Stimulated activated CD4-positive, alpha-beta T cell treated with anti-CD3 and anti-CD28 coated beads, TNF-alpha, amount 100 ng/mL, for 1 hour (primary cell): Measurements from ENCODE around the gene A2M.

Source experiments
- DNase-seq, 3 donors: peaks; one replicate each; pipeline ENCODE4 v3.0.0-alpha.2; 2020; ENCODE audit warnings: low read depth in 3 of 3, low spot score in 1 of 3

Gene A2M

GRCh38 chr12:9099552-9100190 is 16.0 kb downstream of the A2M start:
- DNase-seq, result no peak

- DNase-seq, result no peak
These were observed 17.2 kb downstream of the A2M start for GRCh38 chr12:9098463-9099026.

- DNase-seq, result no peak
These were observed 17.6 kb downstream of the A2M start for GRCh38 chr12:9098115-9098452.

DNA sequence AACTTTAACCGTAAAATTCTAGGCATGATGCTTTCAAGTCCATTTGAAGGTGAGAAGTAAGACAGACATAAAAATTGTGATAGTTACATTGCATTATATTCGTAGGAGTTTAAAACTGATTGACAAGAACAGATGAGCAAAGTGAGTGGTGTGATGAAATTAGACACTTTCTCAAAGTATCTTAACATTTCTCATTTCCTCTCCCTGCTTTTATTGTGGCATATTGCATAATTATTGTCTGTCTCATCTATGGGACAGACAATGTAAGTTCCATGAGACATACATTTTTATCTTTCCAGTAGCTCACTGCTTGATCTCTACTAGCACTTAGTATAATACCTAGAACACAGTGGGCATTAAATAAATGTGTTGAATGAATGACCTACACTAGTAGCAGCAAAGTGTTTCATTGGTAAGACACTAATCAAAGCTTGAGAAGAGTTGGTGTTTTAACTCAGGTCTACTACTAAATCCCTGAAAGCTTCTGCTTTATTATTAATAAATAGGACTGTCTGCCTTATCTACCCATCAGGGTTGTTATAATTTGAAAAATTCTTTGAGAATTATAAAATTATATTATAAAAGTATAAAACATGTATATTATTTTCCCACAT is 19.0 kb downstream of the A2M start:
- DNase-seq, result no peak

DNA sequence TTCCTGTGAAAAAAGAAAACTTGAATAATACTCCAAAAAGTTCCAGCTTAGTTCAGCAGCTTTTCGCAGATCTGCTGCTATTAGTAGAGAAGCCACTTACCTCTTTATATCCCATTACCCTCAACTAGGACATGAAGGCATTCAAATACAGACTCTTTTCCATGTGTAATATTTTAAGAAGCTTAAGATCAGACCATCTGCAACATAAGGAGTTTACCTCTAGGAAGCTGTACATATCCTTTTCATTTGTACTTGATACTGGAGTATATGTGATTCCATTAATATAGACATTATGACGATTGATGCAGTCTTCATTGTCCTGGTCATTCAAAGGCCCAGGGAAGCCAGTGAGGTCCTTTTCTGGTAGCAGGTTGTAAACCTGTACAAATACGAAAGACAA is 20.4 kb downstream of the A2M start:
- no peak for DNase-seq

DNA sequence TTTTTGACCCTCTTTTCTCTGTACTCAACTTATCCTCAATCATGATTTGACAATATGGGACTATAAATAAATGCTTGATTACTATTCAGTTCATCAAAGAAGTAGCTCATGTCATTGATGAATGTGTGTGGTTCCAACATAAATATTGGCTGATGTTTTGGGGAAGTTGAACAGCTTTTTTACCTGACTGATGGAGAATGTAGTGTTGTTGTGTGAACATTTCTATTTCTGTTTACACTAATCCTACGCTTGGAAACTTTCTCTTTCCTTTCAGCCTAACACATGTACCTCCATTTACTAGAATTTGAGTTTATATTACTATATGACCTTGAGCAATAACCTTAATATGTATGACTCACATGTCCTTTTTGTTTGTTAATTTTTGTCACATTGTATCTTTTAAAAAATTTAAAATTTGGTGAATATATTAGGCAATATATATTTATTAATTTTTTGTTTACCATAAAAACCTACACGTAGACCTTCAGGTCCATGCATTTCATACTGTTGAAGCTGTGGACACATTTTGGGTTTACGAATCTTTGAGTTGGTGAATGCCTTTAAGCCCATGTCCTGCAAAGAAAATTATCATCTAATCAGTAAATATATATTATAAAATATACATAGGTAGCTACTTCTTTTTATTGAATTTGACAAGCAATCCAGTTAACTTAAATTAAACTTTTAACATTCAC is 21.1 kb downstream of the A2M start:
- DNase-seq, result no peak

DNA sequence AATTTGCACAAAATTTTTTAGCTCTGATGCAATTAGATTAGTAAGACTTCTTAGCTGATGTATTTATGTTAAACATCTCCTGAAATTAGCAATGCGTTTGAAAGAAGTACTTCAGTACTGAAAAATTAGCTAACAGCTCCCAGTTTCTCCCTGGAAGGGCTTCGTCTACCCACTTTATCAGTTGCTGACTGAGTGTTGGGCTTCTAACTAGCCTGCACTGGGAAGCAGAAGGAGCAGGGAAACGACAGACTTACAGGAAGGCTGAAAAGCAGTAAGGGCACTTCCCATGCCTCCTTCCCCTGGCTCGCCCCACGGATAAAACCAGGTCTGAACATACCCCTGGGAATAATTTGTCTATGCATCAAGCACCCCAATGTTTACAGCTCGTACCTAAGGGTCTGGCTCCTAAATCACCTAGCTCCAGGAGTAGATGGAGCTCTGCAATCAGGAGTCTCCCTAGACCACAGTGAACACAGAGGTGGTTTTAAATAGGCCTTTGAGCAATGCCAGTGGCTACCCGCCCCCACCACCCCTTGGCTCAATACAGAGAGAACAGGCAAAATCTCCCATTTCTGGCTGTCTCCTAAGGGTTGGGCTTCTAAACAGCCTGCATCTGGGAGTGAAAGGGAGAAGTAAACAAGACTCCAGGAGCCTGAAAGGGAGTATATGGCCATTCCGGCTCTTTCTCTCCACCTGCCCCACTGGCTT is 23.7 kb downstream of the A2M start:
- DNase-seq, result no peak

- DNase-seq, result no peak
These were observed 25.5 kb downstream of the A2M start for GRCh38 chr12:9090220-9090619.

DNA sequence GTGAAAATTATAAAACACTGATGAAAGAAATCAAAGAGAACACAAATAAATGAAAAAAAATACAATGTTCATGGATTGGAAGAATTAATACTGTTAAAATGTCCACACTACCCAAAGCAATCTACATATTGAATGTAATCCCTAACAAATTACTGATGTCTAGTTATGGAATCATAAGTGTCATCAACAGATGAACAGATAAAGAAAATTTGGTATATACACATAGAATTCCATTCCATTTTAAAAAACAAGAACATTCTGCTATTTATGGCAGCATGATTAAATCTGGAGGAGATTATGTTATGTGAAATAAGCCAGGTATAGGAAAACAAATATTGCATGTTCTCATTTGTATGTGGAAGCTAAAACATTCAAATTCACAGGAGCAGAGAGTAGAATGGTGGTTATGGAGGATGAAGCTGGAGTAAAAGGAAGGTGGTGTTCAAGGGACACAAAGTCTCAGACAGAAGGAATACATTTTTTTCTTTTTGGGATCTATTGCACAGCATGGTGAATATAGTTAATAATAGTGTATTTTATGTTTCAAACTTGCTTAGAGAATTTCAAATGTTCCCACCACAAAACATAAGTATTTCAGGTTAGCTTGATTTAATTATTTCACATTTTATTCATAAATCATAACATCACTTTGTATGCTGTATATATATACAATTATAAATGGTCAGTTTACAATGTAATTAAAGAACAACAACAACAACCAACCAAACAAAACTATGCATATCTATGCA is 28.5 kb downstream of the A2M start:
- no peak for DNase-seq

DNA sequence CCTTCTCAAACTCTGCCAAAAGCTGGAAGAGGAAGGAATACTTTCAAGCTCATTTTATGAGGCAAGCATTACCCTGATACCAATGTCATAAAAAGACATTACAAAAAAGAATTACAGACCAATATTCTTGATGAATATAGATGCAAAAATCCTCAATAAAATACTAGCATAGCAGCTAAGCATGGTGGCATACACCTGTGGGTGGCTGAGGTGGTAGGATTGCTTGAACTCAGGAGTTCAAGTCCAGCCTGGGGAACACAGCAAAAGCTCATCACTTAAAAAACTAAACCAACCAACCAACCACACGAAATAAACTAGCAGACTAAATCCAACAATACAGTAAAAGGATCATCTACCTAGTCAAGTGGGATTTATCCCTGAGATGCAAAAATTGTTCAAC is 29.6 kb downstream of the A2M start:
- no peak for DNase-seq

DNA sequence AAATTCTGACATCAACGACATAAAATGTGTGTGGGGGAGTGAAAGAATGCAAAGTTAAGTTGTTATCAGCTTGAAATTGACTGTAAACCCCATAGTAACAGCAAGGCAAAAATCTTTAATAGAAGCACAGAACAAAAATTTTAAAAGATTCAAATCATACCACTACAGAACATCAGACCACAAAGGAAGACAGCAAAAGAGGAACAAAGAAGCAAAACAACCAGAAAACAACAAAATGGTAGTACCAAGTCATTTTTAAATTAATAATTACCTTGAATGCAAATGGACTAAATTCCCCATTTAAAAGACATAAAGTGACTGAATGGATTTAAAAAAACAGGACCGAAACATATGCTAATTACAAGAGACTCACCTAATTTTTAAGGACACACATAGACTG is 31.3 kb downstream of the A2M start:
- no peak for DNase-seq

GRCh38 chr12:9083793-9084192 is 31.9 kb downstream of the A2M start:
- DNase-seq, result no peak

GRCh38 chr12:9081667-9082427 is 33.9 kb downstream of the A2M start:
- no peak for DNase-seq

GRCh38 chr12:9079883-9080675 is 35.6 kb downstream of the A2M start:
- DNase-seq, result no peak

- DNase-seq, result no peak
These were observed 36.6 kb downstream of the A2M start for GRCh38 chr12:9079082-9079481.

GRCh38 chr12:9077152-9078031 is 38.3 kb downstream of the A2M start:
- no peak for DNase-seq

DNA sequence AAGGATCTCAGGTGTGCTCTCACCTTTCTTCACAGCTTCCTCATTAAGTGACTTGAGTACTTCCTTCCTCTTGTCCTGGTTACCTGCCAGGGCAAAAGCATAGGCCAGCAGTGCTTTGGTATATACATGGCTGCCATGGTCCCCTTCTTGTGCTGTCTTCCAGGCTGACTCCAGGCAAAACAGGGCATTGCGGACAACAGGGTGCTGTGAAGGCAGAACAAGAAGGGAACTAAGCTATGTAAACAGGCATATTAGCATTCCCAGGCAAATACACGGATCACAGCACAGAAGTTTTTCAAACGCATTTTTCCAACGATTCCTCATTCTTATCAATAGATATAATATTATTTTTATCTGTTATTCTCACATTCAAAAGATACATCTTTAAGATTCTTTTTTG is 39.0 kb downstream of the A2M start:
- DNase-seq, result no peak

GRCh38 chr12:9075138-9075535 is 40.6 kb downstream of the A2M start:
- no peak for DNase-seq
